GM19324 (cell line): ENCODE measurements around the gene AJAP1.

ENCODE experiments used
- ATAC-seq: cut with Tn5 transposase; IDR thresholded peaks from one replicate; pipeline ENCODE4 v1.9.1; 2021; ENCODE audit warnings: mild to moderate bottlenecking, moderate library complexity; ENCODE audit not compliant: unreplicated experiment, low FRiP score

AJAP1 gene

DNA sequence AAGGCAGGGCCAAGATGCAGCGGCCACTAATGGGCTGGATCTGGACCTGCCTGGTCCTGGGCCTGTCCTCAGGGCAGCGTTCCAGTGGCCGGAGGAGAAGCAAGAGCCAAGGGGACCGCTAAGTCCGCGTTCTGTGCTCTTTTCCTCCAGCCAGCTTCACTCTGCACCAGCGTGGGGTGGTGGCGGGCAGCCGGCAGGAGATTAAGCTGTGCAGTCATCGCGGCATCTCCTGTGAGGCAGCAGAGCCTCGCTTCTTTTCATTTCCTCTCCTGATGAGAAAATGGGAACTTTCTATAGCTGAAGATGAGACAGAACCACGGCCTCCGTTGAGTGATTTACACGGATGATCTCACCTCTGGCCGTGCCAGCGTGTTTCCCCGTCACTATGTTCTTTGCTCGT lies 43.4 kb downstream of the AJAP1 start:
- no peak for ATAC-seq

DNA sequence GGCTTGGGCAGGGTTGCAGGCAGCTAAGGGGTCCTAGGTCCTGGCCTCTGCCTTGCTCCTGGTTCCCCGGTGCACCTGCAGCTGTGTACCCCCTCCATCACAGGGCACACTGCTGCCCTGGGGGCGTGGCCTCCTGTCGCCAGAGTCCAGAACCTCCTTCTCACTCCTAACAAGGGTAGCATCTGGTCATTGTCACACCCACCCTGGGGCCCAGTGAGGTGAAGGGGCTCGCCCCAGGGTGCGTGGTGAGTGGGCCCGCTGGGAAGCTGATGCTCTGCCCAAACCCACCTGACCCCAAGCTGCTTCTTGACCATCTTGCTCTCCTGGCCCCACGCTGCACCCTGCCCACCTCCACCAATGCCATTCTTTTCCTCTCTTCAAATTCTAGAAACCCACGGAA lies 44.5 kb downstream of the AJAP1 start:
- ATAC-seq = no peak

DNA sequence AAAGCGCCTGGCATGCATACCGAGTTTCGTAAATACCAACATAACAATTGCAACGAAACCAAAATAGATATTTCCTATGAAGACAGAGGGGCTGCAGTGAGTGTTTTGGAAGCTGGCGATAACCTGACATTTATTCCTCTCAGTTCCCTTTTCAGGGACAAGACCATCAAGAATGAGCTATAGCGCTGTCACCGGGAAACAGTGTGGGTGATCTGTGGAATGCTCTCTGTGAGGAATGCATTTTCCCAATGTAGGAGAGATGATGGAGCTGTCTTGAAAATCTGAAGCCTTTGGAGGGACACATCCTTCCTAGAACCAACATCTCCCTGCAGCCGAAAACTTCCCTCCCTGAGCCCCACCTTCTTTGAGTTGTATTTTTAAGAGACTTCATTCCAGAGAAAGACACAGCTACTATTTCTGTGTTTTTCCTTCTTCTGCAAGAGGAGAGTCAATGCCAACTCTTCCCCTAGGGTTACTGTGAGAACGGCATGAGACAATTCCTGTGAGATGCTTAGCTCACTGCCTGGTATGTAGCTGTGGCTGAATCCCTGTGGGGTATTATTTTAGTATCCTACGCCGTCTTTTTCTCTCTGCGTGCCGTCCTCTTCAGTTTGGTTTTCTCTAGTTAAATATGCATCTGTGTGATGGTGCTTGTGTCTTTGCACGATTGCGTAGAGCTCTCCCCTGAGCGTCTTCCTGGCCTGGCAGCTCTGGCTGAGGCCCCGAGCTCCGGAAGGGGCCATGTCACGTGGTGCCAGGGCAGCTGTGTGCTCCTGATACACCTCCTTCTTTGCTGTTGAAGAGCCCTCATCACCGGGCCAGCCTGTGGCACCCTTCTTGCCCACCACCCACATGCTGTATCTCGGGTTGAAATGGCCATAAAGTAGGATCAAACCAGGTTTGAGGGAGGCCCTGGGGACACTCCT lies 45.2 kb downstream of the AJAP1 start:
- no peak for ATAC-seq

DNA sequence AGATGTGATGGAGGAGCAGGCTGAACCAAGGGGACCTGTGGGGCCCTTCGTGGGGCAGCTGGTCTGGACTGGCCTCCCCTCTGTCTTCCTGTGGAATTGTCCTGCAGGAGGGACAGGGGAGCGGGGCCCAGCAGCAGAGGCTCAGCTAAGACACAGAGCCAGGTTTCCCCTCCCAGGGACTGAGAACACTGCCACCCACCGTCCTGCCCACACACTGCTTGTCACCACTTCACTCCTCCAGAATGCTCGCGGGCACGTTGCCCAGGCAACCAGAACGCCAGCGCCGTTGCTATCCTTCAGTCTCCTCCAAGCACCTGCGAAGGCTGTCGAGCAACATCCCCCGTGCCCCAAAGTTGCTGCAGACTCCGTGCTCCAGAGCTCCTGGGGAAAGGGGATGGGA lies 46.4 kb downstream of the AJAP1 start:
- no peak for ATAC-seq

- no peak for ATAC-seq
Observed at GRCh38 chr1:4701276-4701675, 46.9 kb downstream of the AJAP1 start.

GRCh38 chr1:4702464-4702863 lies 48.1 kb downstream of the AJAP1 start:
- no peak for ATAC-seq

DNA sequence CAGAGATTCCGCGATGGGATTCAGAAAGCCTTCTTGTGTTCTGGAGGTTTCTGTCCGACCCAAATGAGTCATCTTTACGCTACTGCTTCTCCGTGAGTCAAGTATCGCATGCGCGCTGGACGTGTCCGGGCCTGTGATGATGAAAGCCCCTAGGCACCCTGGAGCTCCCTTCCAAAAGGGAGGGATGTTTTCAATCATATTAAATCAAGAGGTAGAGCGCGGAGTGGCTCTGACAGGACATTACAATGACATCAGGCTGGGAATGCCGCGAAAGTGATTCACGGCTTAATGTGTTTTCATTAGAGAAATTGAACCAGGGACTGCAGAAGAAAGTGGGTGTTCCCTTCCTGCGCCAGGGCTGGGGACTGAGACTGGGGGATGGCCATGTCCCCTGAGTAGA lies 48.5 kb downstream of the AJAP1 start:
- ATAC-seq = no peak

DNA sequence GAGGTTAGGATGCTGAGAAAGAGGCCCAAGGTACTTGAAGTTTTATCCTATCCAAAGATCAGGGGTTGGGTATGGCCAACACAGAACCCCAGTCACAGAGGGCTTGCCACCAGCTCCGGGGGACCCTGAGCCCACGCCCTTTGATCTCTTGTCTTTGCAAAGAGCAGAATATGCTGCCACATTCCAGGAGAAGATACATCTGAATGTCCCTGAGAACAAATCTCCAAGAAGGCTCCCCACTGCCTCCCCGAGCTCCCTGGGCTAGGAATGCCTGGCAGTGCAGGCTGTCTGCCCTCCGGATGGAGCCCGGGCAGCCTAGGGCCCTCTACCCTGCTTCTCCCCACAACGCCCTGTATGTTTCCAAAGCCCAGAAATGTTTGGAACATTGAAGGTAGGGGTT lies 49.2 kb downstream of the AJAP1 start:
- no peak for ATAC-seq

GRCh38 chr1:4708840-4709507 lies 54.6 kb downstream of the AJAP1 start:
- no peak for ATAC-seq

GRCh38 chr1:4709641-4710040 lies 55.2 kb downstream of the AJAP1 start:
- no peak for ATAC-seq

GRCh38 chr1:4710592-4711415 lies 56.4 kb downstream of the AJAP1 start:
- ATAC-seq = no peak

GRCh38 chr1:4711416-4712275 lies 57.2 kb downstream of the AJAP1 start:
- ATAC-seq = no peak

GRCh38 chr1:4713669-4714068 lies 59.3 kb downstream of the AJAP1 start:
- ATAC-seq = no peak

DNA sequence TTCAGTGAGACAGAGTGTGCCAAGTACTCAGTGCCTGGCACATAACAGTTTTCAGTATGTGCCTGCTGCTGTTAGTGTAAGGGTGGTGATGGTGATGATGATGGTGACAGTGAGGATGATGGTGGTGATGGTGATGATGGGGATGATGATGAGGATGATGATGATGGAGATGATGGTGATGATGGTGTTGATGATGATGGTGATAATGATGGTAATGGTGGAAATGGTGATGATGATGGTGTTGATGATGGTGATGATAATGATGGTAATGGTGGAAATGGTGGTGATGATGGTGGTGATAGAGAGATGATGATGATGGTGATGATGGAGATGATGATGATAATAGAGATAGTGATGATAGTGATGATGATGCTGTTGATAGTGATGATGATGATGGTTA lies 62.0 kb downstream of the AJAP1 start:
- no peak for ATAC-seq

GRCh38 chr1:4718071-4718470 lies 63.7 kb downstream of the AJAP1 start:
- no peak for ATAC-seq

DNA sequence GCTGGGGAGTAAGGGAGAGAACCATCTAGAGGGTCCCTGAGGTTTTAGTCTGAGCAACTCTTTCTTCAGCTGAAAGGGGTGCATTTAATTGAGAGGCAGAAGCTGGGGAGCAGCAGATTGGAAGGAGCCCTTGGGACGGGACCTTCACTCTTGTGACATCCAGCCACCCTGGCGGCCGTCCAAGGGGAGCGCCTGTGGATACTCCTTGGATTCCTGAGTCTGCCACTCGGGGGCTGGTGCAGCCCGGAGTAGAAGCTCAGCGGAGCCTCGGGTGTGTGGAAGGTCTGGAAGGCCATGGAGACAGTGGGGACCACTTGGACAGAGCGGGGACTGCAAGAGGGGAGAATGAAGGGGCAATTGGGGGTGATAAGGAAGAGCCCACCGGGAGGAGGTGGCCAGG lies 68.7 kb downstream of the AJAP1 start:
- ATAC-seq = no peak

DNA sequence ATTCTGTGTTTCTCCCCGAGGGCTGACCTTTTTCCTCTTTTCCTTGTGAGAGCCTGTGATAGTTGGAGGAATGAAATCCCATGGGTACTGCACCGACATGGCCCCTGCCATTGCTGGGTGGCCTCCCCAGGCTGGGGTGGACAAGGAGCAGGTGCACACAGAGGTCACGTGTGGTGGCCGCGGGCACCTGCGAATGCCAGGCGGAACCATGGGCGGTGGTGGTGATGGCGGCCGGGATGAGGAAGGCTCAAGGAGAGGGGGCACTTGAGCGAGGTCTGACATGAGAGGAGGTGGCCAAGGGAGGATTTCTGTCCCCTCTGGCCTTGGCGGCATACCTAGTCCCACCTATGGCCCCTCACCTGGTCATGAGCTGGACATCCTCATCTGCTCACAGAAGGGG lies 69.6 kb downstream of the AJAP1 start:
- no peak for ATAC-seq

GRCh38 chr1:4724695-4725250 lies 70.4 kb downstream of the AJAP1 start:
- no peak for ATAC-seq

DNA sequence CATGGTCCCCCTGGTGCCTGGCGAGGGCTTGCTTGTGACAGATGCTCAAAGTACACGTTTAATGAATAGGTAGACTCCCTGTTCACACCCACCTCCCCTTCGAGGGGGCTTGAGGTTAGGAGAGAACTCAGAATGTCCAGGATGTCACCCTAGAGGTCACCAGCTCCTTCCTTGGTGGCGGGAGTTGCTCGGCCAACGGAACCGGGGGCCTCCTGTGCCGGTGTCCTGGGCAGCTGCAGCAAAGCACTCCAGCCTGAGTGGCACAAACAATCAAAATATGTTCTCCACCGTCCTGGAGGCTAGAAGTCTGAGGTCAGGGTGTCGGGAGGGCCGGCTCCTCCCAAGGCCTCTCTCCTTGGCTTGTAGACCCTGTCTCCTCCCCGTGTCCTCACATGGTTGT lies 71.0 kb downstream of the AJAP1 start:
- no peak for ATAC-seq
